Measurements from ENCODE around the gene VDR.

DNA sequence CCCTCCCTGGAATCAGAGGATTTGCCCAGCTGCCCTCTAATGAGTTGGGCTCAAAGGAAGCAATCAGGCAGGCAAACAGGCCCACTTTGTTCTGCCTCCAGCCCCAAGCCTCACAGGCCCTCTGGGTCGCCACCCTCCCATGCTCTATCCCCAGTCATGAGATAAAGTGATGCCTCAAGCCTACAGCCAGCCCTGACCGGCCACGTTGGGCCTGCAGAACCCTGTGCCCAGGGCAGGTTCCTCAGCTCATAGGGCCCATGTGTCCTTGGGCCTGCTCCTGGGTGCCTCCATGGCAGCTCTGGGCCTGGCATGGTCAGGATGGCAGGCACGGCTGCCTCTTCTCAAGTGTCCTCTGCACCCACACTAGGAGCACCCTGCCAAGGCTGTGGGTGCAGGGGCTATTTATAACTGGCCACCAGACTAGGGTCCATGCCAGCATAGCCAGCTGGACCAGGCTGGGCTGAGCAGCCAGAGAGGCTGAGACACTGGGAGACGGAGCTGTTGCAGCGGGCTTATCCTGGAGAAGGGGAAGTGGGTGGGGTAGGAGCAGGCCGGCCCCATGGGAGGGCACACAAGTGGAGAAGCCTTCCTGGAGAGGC lies 105.3 kb downstream of the VDR start:
- TF ChIP-seq POLR2AphosphoS5 (IDR thresholded peaks at IDR 0.05; ENCODE audit: borderline replicate concordance, low read depth, low read length) (no peak), EZH2 (IDR thresholded peaks at IDR 0.05) (no peak), FOXP2 (optimal IDR thresholded peaks at IDR 0.05; ENCODE audit: control extremely low read depth, extremely low read length, insufficient read depth) (no peak)
